ENCODE results near the gene FCGR2B. TPM values are rescaled to one million over a fixed set of nuclear protein-coding genes. Genes with fewer than 3 reads are reported as not detected.
"Not testable (repeated sequence)": the region's sequence is repeated elsewhere in the genome, so short reads cannot be mapped to it uniquely, and the experiment has no call there.

The FCGR2B gene
- polyA plus RNA-seq, 1 donor, result 0.16 TPM

DNA sequence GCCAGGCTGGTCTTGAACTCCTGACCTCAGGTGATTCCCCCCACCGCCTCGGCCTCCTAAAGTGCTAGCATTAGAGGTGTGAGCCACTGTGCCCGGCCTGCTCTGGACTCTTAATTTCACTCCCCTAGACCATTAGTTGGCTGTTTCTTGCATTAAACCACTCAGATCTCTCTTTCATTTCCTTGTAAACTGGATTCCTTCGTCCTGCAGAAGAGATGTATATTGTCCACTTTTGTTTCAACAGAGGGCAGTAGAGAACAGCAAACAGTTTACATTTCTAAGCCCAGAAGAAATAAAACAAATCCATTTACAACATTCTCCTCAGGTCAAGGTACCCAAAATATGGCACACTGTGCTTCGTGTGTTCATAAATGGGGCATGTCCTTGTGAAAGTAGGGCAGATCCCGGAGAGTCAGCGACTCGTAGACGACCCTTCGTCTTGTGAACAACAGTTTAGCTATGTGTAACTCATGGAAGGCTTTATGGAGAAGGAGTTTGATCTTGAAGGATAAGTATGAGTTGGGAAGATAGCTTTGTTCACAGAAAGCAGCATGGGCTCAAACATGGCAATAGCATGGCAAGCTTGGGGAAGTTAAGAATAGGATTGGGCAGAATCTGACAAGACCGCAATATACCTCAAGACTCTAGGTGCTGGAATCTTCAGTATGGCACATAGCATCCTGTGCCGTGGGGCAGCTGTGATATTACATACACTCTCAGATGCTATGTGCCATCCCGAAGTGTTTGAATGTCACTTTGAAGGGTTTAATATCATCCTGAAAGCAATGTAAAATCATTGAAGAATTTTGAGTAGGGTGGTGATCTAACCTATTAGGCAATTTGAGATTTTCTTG lies 15.2 kb upstream of the FCGR2B start:
- DNase-seq (ENCODE audit: low read depth), result not testable (repeated sequence)

DNA sequence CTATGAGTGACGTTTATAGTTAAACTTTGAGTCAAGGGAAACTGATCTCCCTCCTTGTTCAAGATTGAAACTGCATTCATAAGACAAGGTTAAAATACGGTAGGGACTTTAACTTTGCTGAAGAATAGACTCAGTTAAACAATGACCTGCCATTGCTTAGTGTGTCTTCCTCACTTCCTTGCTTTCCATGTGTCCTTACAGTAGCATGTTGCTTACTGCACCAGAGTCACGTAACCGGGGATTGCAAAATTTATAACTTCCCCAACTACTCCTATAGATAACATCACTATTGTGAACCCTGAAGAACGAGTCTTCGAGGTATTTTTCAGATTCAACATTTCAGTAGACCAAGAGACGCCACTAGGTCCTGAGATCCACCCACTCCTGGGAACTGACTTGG lies 9.4 kb upstream of the FCGR2B start:
- not testable (repeated sequence) for DNase-seq (ENCODE audit: low read depth)

DNA sequence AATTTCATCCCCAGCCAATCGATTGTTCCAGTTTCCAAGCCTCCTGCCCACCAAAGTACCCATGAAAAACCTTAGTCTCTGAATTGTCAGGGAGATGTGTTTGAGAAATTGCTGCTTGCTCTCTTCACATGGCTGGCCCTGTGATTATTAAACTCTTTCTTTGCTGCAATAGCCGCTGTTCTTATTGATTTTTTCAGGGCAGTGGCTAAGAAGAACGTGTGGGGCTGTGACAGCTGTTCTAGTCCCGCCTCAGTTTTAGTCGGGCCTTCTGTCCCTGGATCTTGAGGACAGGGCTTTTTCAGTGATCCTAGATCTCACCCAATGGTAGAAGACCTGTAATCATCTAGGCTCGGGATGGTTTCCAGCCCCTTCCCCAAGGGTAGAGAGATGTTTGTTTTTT lies 9.0 kb upstream of the FCGR2B start:
- DNase-seq (ENCODE audit: low read depth), result not testable (repeated sequence)

DNA sequence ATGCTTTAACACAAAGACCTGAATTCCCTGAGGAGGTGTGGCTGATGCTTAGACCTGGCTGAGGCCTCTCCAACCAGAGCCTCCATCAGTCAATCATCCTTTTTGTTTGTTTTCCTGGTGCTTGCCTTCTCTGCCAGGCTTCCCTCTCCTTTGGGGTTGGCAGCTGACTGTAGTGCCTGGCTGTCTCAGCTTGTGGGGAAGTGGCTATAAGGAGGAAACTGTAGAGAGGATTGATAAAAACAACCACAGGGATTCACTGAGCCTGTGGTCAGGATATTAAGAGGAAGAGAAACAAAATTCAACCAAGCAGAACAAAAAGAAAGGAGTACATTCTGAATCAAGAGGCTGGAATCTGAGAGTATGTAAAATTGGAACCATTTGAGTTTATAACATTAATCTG lies 4.4 kb upstream of the FCGR2B start:
- not testable (repeated sequence) for DNase-seq (ENCODE audit: low read depth)

DNA sequence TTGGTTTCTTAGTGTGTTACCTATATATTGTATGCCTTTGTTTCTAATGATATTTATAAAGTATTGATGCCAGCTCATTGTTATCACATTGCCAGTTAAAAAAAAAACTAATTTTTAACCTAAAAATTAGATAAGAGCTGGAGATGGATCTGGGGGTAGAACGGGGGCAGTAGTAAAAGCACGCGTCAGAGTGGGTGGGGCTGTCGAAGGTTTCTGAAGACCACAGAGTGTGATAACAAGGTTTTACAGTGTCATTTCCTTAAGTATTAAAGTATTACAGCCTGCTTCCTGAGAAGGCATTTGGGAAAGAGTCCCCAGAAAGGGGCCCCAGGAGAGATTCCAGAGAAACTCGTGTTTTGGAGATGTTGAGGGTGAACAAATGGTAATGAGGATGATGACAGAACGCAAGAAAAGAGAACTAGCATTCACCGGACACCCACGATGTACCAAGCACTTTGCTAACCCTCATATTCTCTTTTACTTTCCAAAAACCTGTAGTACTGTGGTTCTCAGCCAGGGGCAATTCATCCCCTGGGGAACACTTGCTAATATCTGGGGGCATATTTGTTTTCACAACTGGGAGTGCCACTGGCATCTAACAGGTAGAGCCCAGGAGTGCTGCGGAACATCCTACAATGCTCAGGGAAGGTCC lies 1.2 kb upstream of the FCGR2B start:
- DNase-seq (ENCODE audit: low read depth), result not testable (repeated sequence)

DNA sequence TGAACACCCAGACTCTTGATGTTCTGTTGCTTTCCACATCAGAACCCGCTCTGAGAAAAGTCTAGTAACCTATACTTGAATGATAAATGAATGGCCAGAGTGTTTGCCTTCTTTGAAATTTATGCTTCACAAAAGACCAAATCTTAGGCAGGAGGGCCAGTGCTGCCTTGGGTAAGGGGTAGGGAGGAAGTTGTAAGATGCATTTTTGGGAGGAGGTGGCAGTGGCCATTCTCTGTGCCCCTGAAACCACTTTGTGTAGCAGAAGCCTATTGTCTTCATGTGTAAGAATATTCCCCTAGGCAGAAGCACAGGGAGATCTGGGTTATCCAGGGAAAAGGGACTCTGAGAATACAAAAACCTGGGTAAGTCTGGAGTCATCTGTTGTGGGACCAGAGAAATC lies 626 bp downstream of the FCGR2B start:
- not testable (repeated sequence) for DNase-seq (ENCODE audit: low read depth)

DNA sequence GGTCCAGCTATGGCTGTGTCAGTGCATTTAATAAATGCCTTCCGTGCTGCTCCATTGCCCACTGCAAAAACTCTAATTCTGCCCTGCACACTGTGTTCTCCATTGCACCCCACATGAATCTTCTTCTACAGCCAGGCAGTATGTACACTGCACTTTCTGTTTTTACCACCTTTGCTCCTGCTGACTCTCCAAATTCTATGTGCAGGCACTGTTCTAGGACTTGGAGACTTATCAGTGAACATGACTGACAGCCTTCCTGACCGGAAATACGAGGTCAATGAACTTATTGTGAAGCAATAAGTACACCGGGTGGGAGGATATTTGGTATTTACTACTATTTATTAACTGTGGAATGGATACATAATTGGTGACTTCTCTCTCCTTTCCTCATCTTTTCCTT lies 1.7 kb downstream of the FCGR2B start:
- not testable (repeated sequence) for DNase-seq (ENCODE audit: low read depth)

DNA sequence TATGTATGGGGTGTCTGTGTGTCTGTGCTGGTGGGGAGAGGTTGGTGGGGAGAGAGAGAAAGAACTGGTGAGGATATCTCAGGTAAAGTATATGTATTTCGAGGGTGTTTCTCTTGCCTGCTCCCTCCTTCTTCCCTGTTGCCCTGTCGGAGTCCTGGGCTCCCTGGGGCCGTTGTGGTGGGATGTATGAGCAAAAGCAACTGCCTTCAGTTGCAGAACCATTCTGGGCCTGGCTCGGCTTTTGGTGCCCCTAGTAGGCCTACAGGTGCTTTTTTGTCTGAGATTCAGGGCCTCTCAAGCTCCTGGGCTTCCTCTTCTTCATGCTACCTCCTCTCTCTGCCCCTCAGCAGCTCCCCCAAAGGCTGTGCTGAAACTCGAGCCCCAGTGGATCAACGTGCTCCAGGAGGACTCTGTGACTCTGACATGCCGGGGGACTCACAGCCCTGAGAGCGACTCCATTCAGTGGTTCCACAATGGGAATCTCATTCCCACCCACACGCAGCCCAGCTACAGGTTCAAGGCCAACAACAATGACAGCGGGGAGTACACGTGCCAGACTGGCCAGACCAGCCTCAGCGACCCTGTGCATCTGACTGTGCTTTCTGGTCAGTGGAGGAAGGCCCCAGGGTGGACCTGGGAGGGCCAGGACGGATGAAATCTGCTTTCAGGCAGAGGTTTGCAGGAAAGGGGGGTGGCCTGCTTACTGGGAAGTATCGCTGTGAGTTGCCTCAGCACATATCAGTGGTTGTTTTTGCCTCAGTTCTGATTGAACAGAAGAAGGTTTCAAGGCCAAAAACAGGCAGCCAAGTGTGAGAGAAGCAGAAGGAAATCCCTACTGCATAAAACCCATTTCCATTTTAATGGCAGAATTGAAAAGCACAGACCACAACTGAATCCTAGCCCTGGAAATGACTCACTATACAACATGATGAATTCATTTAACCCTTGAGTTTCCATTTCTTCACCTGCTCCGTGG lies 8.4 kb downstream of the FCGR2B start:
- not testable (repeated sequence) for DNase-seq (ENCODE audit: low read depth)

DNA sequence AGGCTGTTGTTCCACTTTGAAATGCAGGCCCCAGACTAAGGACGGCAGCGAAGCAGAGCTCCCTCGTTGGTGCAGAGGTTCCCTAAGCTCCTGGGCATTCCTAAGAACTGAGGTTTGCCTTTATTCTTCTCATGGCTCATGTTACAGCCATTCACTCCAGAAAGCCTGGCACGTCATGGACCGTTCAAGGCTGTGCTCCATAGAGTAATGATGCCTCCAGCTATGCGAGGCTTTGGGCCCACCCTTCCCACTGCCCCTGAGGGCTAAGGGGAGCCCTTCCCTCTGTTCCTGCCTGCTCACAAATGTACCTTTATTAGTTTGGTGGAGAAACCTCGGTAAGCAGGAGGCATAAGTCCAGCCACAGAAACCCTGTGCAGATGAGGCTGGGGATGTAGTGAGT lies 10.5 kb downstream of the FCGR2B start:
- not testable (repeated sequence) for DNase-seq (ENCODE audit: low read depth)

DNA sequence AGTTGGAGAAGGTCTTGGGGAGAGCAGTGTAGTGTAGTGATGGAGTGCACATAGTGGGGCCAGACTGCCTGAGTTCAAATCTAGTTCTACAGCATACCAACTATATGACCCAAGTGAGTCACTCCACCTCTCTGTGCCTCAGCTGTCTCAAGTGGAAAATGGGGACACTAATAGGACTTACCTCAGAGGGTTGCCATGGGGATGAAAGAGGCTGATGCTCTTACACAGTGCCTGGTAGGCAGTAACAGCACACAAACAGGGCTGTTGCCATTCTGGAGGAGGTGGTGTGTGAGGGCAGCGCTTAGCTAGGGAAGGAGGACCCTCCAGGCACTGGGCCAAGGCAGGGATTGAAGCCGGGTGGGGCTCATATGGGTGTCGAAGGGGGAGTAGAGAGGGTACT lies 11.5 kb downstream of the FCGR2B start:
- DNase-seq (ENCODE audit: low read depth), result not testable (repeated sequence)

DNA sequence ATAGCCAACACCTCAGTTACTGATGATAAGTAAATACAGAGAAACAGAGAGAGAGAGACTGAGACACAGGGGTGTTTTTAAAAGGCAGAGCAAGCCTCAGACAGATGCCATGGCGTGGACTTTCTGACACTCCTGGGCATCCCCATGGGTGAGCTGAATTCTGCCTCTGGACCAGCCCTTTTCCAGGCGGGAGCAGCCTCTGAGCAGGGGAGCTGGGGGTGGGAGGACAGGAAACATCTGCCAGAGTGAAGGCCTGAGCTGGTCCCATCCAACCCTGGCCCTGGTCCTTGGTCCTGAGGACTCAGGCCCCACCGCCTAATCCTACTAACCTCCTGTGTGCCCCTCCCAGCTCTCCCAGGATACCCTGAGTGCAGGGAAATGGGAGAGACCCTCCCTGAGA lies 12.0 kb downstream of the FCGR2B start:
- DNase-seq (ENCODE audit: low read depth), result not testable (repeated sequence)

DNA sequence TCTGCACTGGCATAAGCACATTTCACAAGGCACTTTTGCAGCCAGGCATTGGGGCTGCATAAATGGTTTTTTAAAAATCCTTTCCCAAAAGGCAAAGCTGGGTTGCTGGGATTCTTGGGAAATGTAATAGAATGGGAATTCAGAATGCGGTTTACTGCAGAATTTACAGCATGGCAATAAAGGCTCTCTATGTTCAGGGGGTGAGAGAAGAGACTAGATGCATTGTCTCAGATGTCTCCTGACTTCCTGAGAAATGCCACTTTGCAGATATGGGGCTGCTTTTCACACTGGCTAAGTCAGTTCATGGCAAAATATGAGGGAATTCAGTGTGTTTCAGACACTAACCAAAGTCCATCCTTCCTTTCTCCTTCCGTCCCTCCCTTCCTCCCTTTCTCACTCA lies 13.5 kb downstream of the FCGR2B start:
- DNase-seq (ENCODE audit: low read depth), result no peak

DNA sequence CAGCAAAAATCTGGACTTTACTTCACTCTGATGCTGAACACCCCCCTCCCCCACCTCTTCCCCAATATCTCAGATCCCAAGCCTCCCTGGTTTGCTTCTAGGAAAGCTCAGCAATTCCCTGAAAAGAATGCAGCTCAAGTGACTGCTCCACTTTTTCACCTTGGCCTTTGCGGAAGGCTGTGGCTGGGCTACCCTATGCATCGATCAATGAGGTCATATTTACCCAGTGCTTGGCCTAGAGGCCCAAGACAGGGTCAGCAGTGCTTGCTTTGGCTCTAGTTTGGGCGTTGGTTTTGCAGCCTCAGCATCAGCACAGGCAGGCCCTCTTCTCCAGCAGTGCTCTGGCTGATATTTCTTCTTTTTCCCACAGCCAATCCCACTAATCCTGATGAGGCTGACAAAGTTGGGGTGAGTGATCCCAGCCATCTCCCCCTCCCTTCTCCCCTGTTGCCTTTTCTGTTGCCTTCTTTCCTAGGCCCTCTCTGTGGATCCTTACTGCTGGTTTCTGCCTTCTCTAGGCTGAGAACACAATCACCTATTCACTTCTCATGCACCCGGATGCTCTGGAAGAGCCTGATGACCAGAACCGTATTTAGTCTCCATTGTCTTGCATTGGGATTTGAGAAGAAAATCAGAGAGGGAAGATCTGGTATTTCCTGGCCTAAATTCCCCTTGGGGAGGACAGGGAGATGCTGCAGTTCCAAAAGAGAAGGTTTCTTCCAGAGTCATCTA lies 14.2 kb downstream of the FCGR2B start:
- DNase-seq (ENCODE audit: low read depth), result no peak

DNA sequence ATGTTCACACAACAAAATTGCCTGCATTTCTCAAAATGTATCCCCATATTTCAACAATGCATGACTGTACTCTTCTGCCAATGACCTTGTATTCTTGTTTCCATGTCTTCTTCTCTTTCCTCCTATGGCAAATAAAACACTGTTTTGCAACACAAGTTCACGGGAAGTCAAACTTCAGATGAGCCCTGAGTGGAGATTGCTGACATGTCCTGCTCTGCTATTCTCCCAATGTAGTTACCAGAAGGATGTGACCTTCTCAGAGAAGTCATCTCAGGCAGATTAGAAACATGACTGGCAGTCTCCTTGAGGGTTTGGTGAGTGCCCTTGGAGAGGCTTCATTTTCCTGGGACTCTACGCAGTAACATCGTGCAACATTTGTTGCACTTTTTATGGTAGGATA lies 15.6 kb downstream of the FCGR2B start:
- no peak for DNase-seq (ENCODE audit: low read depth)

DNA sequence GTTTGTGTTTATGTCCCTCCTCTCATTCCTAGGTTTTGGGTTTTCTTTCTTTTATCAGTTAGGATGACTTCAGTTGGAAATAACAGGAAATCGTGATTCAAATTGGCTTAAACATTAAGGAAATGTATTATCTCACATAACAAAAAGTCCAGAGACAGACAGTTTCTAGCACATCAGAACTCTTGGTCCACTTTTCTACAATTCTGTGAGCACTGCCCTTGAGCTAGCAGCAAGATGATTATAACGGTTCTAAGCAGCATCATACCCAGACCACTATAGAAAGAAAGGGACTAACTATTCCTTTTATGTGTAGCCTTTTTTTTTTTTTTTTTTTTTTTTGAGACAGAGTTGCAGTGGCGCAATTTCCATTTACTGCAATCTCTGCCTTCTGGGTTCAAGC lies 18.9 kb downstream of the FCGR2B start:
- no peak for DNase-seq (ENCODE audit: low read depth)

DNA sequence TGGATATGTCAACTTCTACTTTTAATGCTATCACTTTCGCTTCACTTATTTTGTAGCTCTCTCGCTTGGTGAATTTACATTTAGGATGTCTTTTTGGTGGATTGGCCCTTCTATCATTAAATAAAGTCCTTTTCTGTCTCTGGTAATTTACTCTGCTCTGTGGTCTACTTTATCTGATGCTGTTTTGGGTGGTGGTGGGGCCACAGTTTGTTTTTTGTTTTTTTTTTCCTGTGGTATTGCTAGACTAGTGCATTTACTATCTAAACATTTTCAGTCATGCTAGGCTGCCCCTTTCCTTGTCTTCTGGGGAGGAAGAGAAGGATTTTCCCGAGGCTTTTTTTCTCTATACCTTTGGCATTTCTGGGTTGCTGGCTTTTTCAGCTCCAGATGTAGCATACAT lies 26.0 kb downstream of the FCGR2B start:
- DNase-seq (ENCODE audit: low read depth), result no peak

DNA sequence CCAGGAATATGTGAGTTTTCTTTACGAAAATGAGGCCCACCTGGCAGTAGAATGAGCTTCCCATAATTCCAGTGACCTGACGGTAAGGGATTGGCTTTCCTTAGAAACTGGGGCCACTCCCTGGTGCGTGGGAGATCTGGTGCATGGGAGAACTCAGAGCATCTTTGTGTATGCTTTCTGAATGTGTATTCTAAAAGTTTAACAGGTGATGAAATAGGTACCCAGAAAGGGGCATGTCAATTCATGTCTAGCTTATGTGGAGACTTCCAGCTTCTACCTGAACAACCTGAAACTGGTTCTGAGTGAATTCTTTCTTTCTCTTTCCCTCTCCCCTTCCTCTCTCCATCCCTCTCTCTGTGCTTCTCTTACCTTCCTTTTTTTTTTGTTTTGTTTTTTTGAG lies 28.9 kb downstream of the FCGR2B start:
- DNase-seq (ENCODE audit: low read depth), result no peak

DNA sequence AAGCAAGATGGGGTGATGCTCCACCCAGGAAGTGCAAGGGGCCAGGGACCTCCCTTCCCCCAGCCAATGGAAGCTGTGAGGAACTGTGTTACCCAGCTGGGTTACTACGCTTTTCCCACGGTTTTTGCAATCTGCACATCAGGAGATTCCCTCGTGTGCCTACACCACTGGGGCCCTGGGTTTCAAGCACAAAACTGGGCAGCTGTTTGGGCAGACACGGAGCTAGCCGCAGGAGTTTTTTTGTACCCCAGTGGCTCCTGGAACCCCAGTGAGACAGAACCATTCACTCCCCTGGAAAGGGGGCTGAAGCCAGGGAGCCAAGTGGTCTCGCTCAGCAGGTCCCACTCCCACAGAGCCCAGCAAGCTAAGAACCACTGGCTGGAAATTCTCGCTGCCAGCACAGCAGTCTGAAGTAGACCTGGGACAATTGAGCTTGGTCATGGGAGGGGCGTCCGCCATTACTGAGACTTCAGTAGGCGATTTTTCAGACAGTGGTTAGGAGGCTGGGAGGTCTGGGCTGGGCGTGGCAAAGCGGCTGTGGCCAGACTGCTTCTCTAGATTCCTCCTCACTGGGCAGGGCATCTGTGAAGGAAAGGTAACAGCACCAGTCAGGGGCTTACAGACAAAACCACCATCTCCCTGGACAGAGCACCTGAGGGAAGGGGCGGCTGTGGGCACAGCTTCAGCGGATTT lies 30.2 kb downstream of the FCGR2B start:
- not testable (repeated sequence) for DNase-seq (ENCODE audit: low read depth)

DNA sequence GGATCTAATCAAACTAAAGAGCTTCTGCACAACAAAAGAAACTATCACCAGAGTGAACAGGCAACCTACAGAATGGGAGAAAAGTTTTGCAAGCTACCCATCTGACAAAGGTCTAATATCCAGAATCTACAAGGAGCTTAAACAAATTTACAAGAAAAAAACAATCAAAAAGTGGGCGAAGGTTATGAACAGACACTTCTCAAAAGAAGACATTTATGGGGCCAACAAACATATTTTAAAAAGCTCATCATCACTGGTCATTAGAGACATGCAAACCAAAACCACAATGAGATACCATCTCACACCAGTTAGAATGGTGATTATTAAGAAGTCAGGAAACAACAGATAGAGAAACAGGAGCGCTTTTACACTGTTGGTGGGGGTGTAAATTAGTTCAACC lies 35.4 kb downstream of the FCGR2B start:
- DNase-seq (ENCODE audit: low read depth), result not testable (repeated sequence)

DNA sequence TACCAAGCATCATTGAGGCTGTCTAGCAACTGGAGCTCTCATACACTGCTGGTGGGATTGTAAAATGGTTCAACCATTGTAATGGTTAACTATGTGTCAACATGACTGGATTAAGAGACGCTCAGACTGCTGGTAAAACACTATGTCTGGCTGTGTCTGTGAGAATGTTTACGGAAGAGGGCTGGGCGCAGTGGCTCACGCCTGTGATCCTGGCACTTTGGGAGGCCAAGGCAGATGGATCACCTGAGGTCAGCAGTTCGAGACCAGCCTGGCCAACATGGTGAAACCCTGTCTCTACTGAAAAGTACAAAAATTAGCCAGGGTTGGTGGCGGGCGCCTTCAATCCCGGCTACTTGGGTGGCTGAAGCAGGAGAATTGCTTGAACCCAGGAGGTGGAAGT lies 39.3 kb downstream of the FCGR2B start:
- no peak for DNase-seq (ENCODE audit: low read depth)

DNA sequence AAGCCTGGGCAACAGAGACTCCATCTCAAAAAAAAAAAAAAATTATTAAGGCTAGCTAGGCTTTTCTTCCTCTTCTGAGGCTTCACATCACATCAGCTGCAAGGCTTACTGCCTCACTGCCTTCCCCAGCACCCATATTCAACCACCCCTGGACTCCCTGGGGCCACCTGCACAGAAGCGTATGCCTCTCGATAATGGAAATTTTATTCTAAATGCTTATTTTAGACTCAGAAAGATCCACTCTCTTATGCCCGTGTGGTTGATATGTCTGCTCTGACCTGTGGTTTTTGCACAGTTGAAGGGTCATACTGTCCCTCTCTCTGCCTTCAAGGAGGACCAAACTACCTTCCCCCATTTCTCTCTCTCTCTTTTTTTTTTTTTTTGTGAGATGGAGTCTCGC lies 42.6 kb downstream of the FCGR2B start:
- DNase-seq (ENCODE audit: low read depth), result no peak
